Right atrium auricular region (tissue), 2 donors: ENCODE results near the gene CORO2A. TPM values are rescaled to one million over a fixed set of nuclear protein-coding genes. Genes with fewer than 3 reads are reported as not detected.

Source experiments
- DNase-seq: peaks from one replicate; pipeline ENCODE4 v3.0.0-alpha.2; 2019; ENCODE audit warnings: low spot score
- H3K27ac ChIP-seq, 2 donors: fragments of 200-600 bp; sonication (generic); 1 replicate in 1 of 2; 2 replicates in 1 of 2; pipeline ENCODE4 v1.5.1; 2016 to 2019
- H3K27me3 ChIP-seq, 2 donors: fragments of 200-600 bp; sonication (generic); one replicate each; pipeline versions ENCODE4 v1.5.1 to v1.6.0; 2017 to 2019
- H3K36me3 ChIP-seq: fragments of 200-600 bp; sonication (generic); one replicate; pipeline ENCODE4 v1.5.1; 2016
- H3K4me1 ChIP-seq, 2 donors: fragments of 200-600 bp; sonication (generic); one replicate each; pipeline versions ENCODE4 v1.5.1 to v1.6.0; 2017 to 2019
- H3K4me3 ChIP-seq, 2 donors: fragments of 200-600 bp; sonication (generic); 1 replicate in 1 of 2; 2 replicates in 1 of 2; pipeline ENCODE4 v1.5.1; 2017 to 2019; ENCODE audit warnings: mild to moderate bottlenecking in 1 of 2, moderate library complexity in 1 of 2
- H3K9me3 ChIP-seq, 2 donors: fragments of 200-600 bp; sonication (generic); one replicate each; pipeline ENCODE4 v1.5.1; 2019
- total RNA-seq, 2 donors: library from RNA; depleted of rRNA; stranded (reverse); fragments of >200 nt; gene quantifications; one replicate each; pipeline ENCODE4 v1.1.0, GENCODE V29; 2016
- TF ChIP-seq, protein P1 (sequence below), 2 donors: fragments of 200-600 bp; sonication (generic); IDR thresholded peaks; one replicate each; pipeline ENCODE4 v1.5.1; 2019; ENCODE audit warnings: antibody characterized with exemption in 2 of 2

Gene CORO2A
- total RNA-seq, 2 donors from 2014 or later, result 0.39 to 0.44 TPM

DNA sequence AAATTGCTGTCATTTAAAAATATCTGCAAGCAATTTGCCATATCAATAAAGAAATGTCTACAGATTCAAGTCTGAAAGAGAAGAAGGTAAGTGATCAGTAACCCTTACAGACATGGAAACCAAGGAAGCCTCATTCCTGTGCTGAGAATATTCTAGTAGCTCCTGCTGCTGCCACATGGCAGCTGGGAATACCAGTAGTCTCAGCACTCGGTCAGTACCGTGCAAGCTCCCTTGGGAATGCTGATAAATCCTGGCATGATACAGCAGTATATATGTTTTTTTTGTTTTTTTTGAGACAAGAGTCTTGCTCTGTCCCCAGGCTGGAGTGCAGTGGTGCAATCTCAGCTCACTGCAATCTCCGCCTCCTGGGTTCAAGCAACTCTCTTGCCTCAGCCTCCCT lies 108.0 kb downstream of the CORO2A start:
- H3K4me1 ChIP-seq, result peaks cover 0 to 10% of the 10 kb centered on the region in 2 donors
- peaks cover 19% of the 10 kb centered on the region for H3K36me3 ChIP-seq
- TF ChIP-seq, protein P1, sequence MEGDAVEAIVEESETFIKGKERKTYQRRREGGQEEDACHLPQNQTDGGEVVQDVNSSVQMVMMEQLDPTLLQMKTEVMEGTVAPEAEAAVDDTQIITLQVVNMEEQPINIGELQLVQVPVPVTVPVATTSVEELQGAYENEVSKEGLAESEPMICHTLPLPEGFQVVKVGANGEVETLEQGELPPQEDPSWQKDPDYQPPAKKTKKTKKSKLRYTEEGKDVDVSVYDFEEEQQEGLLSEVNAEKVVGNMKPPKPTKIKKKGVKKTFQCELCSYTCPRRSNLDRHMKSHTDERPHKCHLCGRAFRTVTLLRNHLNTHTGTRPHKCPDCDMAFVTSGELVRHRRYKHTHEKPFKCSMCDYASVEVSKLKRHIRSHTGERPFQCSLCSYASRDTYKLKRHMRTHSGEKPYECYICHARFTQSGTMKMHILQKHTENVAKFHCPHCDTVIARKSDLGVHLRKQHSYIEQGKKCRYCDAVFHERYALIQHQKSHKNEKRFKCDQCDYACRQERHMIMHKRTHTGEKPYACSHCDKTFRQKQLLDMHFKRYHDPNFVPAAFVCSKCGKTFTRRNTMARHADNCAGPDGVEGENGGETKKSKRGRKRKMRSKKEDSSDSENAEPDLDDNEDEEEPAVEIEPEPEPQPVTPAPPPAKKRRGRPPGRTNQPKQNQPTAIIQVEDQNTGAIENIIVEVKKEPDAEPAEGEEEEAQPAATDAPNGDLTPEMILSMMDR (IDR thresholded peaks at IDR 0.05), result no peak
- no peak overlapping the region for H3K27ac ChIP-seq
- no peak for DNase-seq
- H3K27me3 ChIP-seq, result no peaks in the 10 kb centered on the region
- H3K4me3 ChIP-seq, result no peak overlapping the region
- H3K9me3 ChIP-seq, result no peaks in the 10 kb centered on the region

DNA sequence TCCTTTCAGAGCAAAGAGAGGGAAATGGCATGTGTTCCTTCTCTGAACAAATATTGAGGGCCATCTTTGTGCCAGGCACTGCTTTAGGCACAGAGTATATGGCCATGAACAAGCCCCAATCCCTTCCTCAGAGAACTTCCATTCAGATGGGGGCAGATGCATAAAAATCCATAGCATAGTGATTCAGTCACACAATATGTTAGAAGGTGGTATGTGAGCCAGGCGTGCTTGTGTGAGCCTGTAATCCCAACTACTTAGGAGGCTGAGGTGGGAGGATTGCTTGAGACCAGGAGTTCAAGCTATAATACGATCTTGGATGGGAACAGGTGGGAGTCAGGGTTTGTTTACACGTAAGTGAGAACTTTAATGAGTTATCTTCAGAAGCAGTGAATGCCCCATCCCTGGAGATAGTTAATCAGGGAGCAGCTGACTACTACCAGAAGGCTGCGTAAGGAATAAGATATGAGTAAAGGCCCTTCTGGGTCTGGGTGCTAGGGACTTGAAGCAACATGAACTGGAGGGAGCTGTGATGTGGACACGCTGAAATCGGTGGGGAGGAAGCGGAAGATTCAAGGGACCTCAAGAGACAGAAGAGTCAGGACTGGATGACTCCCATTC lies 108.8 kb downstream of the CORO2A start:
- no peak overlapping the region for H3K27ac ChIP-seq
- no peaks in the 10 kb centered on the region for H3K9me3 ChIP-seq
- DNase-seq, result no peak
- no peaks in the 10 kb centered on the region for H3K27me3 ChIP-seq
- TF ChIP-seq, protein P1 (IDR thresholded peaks at IDR 0.05), result no peak
- peaks cover 0 to 10% of the 10 kb centered on the region in 2 donors for H3K4me1 ChIP-seq
- H3K36me3 ChIP-seq, result peaks cover 24% of the 10 kb centered on the region
- no peak overlapping the region for H3K4me3 ChIP-seq

DNA sequence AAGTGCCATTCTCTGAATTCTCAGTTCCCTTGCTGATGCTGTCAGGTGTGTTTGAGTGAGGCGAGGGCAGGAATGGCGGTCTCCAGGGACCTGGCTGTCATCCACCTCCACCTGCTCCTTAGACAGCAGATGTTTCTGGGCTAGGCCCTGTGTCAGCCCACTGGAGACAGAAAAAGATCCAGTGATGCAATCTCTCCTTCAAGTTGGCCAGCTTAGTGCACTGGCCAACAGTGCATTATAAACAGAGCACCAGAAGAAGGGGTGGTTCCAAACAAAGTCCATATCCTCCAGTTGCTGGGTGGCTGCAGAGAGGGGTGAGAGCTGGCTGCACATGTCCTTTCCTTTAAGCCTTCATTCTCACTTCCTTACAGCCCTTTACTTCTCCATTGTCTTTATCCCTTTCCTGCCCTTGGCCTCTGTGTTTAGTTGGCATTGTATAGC lies 109.4 kb downstream of the CORO2A start:
- Histone ChIP-seq H3K27me3 (no peaks in the 10 kb centered on the region), H3K9me3 (no peaks in the 10 kb centered on the region), H3K27ac (no peak overlapping the region), H3K4me3 (no peak overlapping the region), H3K36me3 (peaks cover 29% of the 10 kb centered on the region), H3K4me1 (peaks cover 0 to 9% of the 10 kb centered on the region in 2 donors)
- DNase-seq, result no peak
- TF ChIP-seq, protein P1 (IDR thresholded peaks at IDR 0.05), result no peak

DNA sequence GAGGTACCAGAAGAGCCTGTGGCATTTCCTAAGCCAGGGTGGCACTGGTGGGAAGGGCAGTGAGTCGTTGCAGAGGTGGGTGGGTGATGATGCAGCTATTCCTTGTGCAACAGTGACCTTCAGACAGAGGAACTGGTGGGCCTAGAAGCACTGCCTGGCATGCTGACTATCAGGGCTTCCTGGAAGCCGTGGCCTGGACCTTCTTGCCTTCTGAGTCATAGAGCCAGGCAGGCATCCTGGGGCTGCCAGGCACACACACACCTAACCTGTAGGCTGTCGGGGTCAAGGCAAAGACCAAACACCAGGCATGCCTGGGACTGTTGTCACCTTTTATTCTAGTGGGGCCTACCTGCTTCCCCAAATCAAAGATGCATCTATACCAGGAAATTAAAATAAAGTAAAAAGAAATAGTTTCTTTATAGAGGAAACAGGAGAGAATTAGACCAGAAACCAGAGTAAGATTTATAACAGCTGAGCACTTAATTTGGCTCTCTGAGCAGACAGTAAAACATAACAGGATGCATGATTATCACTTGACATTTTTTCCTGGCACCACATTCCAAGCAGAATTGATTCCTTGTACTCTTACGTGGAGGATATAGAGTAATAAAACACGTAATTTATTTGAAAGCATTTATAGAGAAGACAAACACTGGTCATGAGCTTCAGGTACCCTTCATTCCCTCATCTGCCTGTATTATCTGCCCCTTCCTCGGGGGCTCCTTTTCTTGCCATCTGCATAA lies 110.8 kb downstream of the CORO2A start:
- TF ChIP-seq, protein P1 (IDR thresholded peaks at IDR 0.05), result no peak
- H3K4me3 ChIP-seq, result no peak overlapping the region
- H3K27ac ChIP-seq, result no peak overlapping the region
- no peaks in the 10 kb centered on the region for H3K9me3 ChIP-seq
- no peaks in the 10 kb centered on the region for H3K27me3 ChIP-seq
- DNase-seq, result no peak
- H3K4me1 ChIP-seq, result no peaks in the 10 kb centered on the region
- peaks cover 34% of the 10 kb centered on the region for H3K36me3 ChIP-seq

DNA sequence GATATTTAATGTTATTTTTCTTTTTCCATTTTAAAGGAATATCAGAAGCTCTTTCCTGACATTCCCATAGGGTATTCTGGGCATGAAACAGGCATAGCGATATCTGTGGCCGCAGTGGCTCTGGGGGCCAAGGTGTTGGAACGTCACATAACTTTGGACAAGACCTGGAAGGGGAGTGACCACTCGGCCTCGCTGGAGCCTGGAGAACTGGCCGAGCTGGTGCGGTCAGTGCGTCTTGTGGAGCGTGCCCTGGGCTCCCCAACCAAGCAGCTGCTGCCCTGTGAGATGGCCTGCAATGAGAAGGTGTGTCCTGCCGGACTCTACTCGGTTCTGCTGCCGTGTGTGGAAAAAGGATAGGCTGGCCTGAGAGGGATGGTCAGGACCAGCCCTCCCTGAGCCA lies 111.7 kb downstream of the CORO2A start:
- H3K4me3 ChIP-seq, result no peak overlapping the region
- H3K27ac ChIP-seq, result no peak overlapping the region
- H3K36me3 ChIP-seq, result peaks cover 34% of the 10 kb centered on the region
- no peaks in the 10 kb centered on the region for H3K9me3 ChIP-seq
- H3K27me3 ChIP-seq, result no peaks in the 10 kb centered on the region
- no peaks in the 10 kb centered on the region for H3K4me1 ChIP-seq
- DNase-seq, result no peak
- TF ChIP-seq, protein P1 (IDR thresholded peaks at IDR 0.05), result no peak
